PC-9 (cell line): ENCODE data around the gene PAX7. TPM values are rescaled to one million over a fixed set of nuclear protein-coding genes. Genes with fewer than 3 reads are reported as not detected.

ENCODE experiments used
- BruUV-seq: library from RNA; stranded (reverse); fragments of 400-500 nt; replicated peaks from 2 replicates; lab custom pipeline; 2021; lab: Mats Ljungman, UMichigan
- CTCF ChIA-PET: fragments of 300-600 bp; sonication (Branson Sonifier 250); formaldehyde crosslinking; loops from one replicate; lab custom pipeline; 2022; ENCODE audit warnings: antibody characterized with exemption; lab: Charles Lee
- POLR2A ChIA-PET: fragments of 300-600 bp; sonication (Branson Sonifier 250); formaldehyde crosslinking; loops from one replicate; lab custom pipeline; 2022; ENCODE audit warnings: antibody characterized with exemption; ENCODE audit not compliant: unreplicated experiment; lab: Charles Lee
- DNase-seq, 2 experiments: peaks; one replicate each; pipeline versions ENCODE4 v3.0.0 to v3.0.0-alpha.2; 2015 to 2022; ENCODE audit warnings: mixed read lengths in 1 of 2
- H2AFZ ChIP-seq: fragments of 200-600 bp; sonication (generic); 2 replicates; pipeline ENCODE4 v1.8.1; 2017; ENCODE audit warnings: antibody characterized with exemption
- H3F3A ChIP-seq: fragments of 200-600 bp; sonication (generic); 2 replicates; pipeline ENCODE4 v1.8.1; 2017; ENCODE audit warnings: antibody characterized with exemption, mild to moderate bottlenecking, low read depth; ENCODE audit not compliant: insufficient read depth
- H3K27ac ChIP-seq: fragments of 200-600 bp; sonication (generic); 2 replicates; pipeline ENCODE4 v1.6.1; 2016; ENCODE audit warnings: mixed run types
- H3K27me3 ChIP-seq: fragments of 200-600 bp; sonication (generic); 2 replicates; pipeline ENCODE4 v1.6.1; 2016; ENCODE audit warnings: low read depth, mixed run types; ENCODE audit not compliant: insufficient read depth
- H3K36me3 ChIP-seq: fragments of 200-600 bp; sonication (generic); 2 replicates; pipeline ENCODE4 v1.6.1; 2016; ENCODE audit warnings: low read depth, mixed run types
- H3K4me1 ChIP-seq: fragments of 200-600 bp; sonication (generic); replicated peaks from 2 replicates; pipeline ENCODE4 v1.6.1; 2016; ENCODE audit warnings: mixed run types; ENCODE audit not compliant: insufficient read depth
- H3K4me2 ChIP-seq: fragments of 200-600 bp; sonication (generic); 2 replicates; pipeline ENCODE4 v1.6.1; 2017; ENCODE audit warnings: mixed run types
- H3K4me3 ChIP-seq: fragments of 200-600 bp; sonication (generic); 2 replicates; pipeline ENCODE4 v1.6.1; 2016; ENCODE audit warnings: mixed run types
- H3K79me2 ChIP-seq: fragments of 200-600 bp; sonication (generic); 2 replicates; pipeline ENCODE4 v1.6.1; 2017; ENCODE audit warnings: low read depth, mixed run types
- H3K9me2 ChIP-seq: fragments of 200-600 bp; sonication (generic); 2 replicates; pipeline ENCODE4 v1.8.1; 2017; ENCODE audit warnings: mild to moderate bottlenecking; ENCODE audit not compliant: insufficient read depth
- H3K9me3 ChIP-seq: fragments of 200-600 bp; sonication (generic); 2 replicates; pipeline ENCODE4 v1.8.1; 2016; ENCODE audit warnings: low read depth; ENCODE audit not compliant: insufficient read depth
- H4K20me1 ChIP-seq: fragments of 200-600 bp; sonication (generic); 2 replicates; pipeline ENCODE4 v1.8.1; 2017; ENCODE audit not compliant: insufficient read depth
- EZH2 ChIP-seq: fragments of 200-600 bp; sonication (generic); IDR thresholded peaks from 2 replicates; pipeline ENCODE4 v1.8.0; 2017; ENCODE audit warnings: antibody characterized with exemption, low read depth
- intact Hi-C: fragments of 100-400 bp; cut with micrococcal nuclease; formaldehyde crosslinking; loops from one replicate; pipeline ENCODE4 v1.10.0; 2022; ENCODE audit not compliant: unreplicated experiment
- total RNA-seq: library from RNA; stranded (reverse); gene quantifications from 2 replicates; pipeline ENCODE4 v1.2.3, GENCODE V29; 2021
- TF ChIP-seq, protein P1 (sequence below): fragments of 200-600 bp; sonication (generic); conservative IDR thresholded peaks from 2 replicates; pipeline ENCODE4 v1.6.1; 2017; ENCODE audit warnings: mixed run types, antibody characterized with exemption, mild to moderate bottlenecking, moderate library complexity

PAX7 gene
- total RNA-seq, 1 experiment from 2014 or later: not detected

DNA sequence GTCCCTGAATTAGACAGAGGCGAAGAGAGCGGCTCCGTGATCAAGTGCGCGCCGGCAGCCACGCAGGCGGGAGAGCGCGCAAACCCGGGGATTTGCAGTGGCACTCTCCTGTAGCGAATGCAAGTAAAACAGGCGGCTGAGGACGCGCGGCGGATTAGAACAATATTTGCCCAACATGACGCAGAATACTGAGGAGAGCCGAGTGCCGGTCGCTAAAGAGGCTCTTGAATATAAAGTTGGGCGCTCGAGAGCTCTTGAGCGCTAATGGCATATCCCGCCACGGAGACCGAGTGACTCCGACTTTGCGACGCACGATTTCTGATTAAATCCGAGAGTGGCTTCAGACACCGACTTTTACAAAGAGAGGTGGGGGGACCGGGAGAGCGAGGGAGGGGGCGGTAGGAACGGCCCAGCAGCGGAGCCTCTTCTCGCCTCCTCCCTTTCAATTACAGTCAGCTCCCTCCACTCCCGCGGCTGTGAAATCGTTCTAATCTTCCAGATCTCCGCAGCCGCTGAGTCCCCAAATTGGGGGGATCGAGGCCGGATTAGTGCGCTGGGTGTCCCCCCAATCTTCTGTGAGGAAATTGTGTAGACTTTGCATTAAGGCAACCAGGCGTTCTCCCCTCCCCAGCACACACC lies 2.3 kb downstream of the PAX7 start:
- no peak overlapping the region for H3K27ac ChIP-seq
- no TSS peak for BruUV-seq
- H3K4me1 ChIP-seq: no peaks in the 10 kb centered on the region
- TF ChIP-seq, protein P1, sequence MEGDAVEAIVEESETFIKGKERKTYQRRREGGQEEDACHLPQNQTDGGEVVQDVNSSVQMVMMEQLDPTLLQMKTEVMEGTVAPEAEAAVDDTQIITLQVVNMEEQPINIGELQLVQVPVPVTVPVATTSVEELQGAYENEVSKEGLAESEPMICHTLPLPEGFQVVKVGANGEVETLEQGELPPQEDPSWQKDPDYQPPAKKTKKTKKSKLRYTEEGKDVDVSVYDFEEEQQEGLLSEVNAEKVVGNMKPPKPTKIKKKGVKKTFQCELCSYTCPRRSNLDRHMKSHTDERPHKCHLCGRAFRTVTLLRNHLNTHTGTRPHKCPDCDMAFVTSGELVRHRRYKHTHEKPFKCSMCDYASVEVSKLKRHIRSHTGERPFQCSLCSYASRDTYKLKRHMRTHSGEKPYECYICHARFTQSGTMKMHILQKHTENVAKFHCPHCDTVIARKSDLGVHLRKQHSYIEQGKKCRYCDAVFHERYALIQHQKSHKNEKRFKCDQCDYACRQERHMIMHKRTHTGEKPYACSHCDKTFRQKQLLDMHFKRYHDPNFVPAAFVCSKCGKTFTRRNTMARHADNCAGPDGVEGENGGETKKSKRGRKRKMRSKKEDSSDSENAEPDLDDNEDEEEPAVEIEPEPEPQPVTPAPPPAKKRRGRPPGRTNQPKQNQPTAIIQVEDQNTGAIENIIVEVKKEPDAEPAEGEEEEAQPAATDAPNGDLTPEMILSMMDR: no peak
- no peak for TF ChIP-seq EZH2
- CTCF ChIA-PET: no interaction called here
- intact Hi-C loops: no loop called here
- H3F3A ChIP-seq: no peaks in the 10 kb centered on the region
- no peaks in the 10 kb centered on the region for H3K9me2 ChIP-seq
- no peak overlapping the region for H3K4me2 ChIP-seq
- H3K4me3 ChIP-seq: no peak overlapping the region
- peaks cover 4% of the 10 kb centered on the region; the same call in 1 of the 2 replicates for H3K27me3 ChIP-seq
- H3K79me2 ChIP-seq: no peaks in the 10 kb centered on the region
- no peak overlapping the region for H2AFZ ChIP-seq
- DNase-seq: no peak
- H3K9me3 ChIP-seq: no peaks in the 10 kb centered on the region
- POLR2A ChIA-PET: no interaction called here
- H4K20me1 ChIP-seq: no peaks in the 10 kb centered on the region
- H3K36me3 ChIP-seq: no peaks in the 10 kb centered on the region

DNA sequence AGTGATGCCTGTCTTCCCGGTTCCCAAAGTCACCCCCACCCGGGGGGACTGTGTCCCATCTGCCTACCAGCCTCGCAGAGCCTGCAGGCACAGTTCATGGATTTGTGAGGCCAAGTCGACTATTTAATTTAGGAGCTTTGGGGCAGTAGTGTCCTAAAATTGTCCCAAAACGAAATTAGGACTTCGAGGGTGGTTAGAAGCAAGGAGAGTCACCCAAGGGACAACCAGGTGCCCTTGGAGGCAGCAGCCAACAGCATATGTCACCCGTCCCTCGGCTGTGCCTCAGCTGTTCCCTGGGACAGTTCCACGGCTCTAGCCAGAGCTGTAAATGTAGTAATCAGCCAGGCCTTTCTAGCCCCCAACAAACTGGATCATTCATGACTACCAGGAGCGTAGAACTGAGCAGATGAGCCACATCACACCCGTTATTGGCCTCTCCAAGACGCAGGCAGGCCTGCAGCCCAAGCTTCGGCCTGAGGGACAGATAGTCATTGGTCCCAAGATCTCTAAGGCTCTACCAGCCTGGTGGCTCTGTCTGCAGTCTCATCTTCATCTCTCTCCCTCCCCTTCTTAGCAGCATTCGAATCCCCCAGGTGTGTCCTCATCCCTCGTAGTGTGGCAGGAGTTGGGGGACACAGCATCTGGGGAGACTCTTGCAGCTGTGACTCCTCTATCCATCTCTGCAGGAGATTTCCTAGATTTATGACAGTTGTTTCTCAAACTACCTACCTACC lies 2.9 kb downstream of the PAX7 start:
- H3K36me3 ChIP-seq: no peaks in the 10 kb centered on the region
- no peaks in the 10 kb centered on the region for H3F3A ChIP-seq
- no peaks in the 10 kb centered on the region for H3K4me1 ChIP-seq
- POLR2A ChIA-PET: no interaction called here
- no peaks in the 10 kb centered on the region for H4K20me1 ChIP-seq
- no peaks in the 10 kb centered on the region for H3K9me2 ChIP-seq
- peaks cover 7% of the 10 kb centered on the region; the same call in 1 of the 2 replicates for H3K27me3 ChIP-seq
- TF ChIP-seq, protein P1: no peak
- no peak for DNase-seq
- no peak overlapping the region for H2AFZ ChIP-seq
- H3K4me2 ChIP-seq: no peak overlapping the region
- no peak overlapping the region for H3K4me3 ChIP-seq
- no peaks in the 10 kb centered on the region for H3K9me3 ChIP-seq
- H3K79me2 ChIP-seq: no peaks in the 10 kb centered on the region
- CTCF ChIA-PET: no interaction called here
- intact Hi-C loops: no loop called here
- no peak overlapping the region for H3K27ac ChIP-seq
- BruUV-seq: no TSS peak

DNA sequence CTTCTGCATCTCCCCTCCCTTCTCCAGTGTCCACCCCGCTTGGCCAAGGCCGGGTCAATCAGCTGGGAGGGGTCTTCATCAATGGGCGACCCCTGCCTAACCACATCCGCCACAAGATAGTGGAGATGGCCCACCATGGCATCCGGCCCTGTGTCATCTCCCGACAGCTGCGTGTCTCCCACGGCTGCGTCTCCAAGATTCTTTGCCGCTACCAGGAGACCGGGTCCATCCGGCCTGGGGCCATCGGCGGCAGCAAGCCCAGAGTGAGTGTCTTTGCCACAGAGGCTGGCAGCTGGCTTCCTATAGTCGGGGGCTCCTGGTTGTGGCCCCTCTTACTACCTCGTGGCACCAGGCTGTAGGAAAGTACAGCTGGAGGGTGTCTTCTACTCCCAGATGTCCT lies 3.6 kb downstream of the PAX7 start:
- Histone ChIP-seq H3K4me3 (no peak overlapping the region), H3K36me3 (no peaks in the 10 kb centered on the region), H2AFZ (no peak overlapping the region), H3F3A (no peaks in the 10 kb centered on the region), H3K4me2 (no peak overlapping the region), H3K4me1 (no peaks in the 10 kb centered on the region), H3K9me2 (no peaks in the 10 kb centered on the region), H3K27me3 (peaks cover 14% of the 10 kb centered on the region), H4K20me1 (no peaks in the 10 kb centered on the region), H3K79me2 (no peaks in the 10 kb centered on the region), H3K9me3 (no peaks in the 10 kb centered on the region), H3K27ac (no peak overlapping the region)
- intact Hi-C loops: no loop called here
- ChIA-PET CTCF (no interaction called here), POLR2A (no interaction called here)
- BruUV-seq: no TSS peak
- no peak for DNase-seq
- TF ChIP-seq EZH2: no peak
- TF ChIP-seq, protein P1: no peak
